Inferior parietal cortex (tissue), 1 donor: ENCODE measurements around the gene STIM1.
"Not testable (repeated sequence)": the region's sequence is repeated elsewhere in the genome, so short reads cannot be mapped to it uniquely, and the experiment has no call there.

Source experiments
- DNase-seq: peaks from one replicate; pipeline ENCODE4 v3.0.0-alpha.2; 2016; ENCODE audit errors: extremely low spot score

Gene STIM1

GRCh38 chr11:4026389-4026788, 170.9 kb downstream of the STIM1 start:
- DNase-seq: no peak

GRCh38 chr11:4027746-4028145, 172.3 kb downstream of the STIM1 start:
- DNase-seq: no peak

GRCh38 chr11:4030197-4030596, 174.7 kb downstream of the STIM1 start:
- no peak for DNase-seq

GRCh38 chr11:4032097-4032496, 176.6 kb downstream of the STIM1 start:
- no peak for DNase-seq

GRCh38 chr11:4035985-4036384, 180.5 kb downstream of the STIM1 start:
- DNase-seq: no peak

- DNase-seq: no peak
These were observed 183.5 kb downstream of the STIM1 start for GRCh38 chr11:4039011-4039410.

- no peak for DNase-seq
These were observed 185.0 kb downstream of the STIM1 start for GRCh38 chr11:4040461-4040860.

GRCh38 chr11:4041731-4042391, 186.4 kb downstream of the STIM1 start:
- DNase-seq: no peak

- DNase-seq: peak; percentile 79
These were observed 189.6 kb downstream of the STIM1 start for GRCh38 chr11:4044976-4045646.

- no peak for DNase-seq
These were observed 192.9 kb downstream of the STIM1 start for GRCh38 chr11:4048340-4048739.

- no peak for DNase-seq
These were observed 193.5 kb downstream of the STIM1 start for GRCh38 chr11:4049006-4049405.

GRCh38 chr11:4050138-4050537, 194.7 kb downstream of the STIM1 start:
- DNase-seq: no peak

GRCh38 chr11:4053200-4053599, 197.7 kb downstream of the STIM1 start:
- DNase-seq: not testable (repeated sequence)

- DNase-seq: no peak
These were observed 199.2 kb downstream of the STIM1 start for GRCh38 chr11:4054643-4055042.

- DNase-seq: no peak
These were observed 204.0 kb downstream of the STIM1 start for GRCh38 chr11:4059424-4059823.

- DNase-seq: no peak
These were observed 204.9 kb downstream of the STIM1 start for GRCh38 chr11:4060182-4060923.

- DNase-seq: no peak
These were observed 206.2 kb downstream of the STIM1 start for GRCh38 chr11:4061700-4062099.

GRCh38 chr11:4063348-4063747, 207.9 kb downstream of the STIM1 start:
- no peak for DNase-seq

GRCh38 chr11:4064278-4064955, 209.0 kb downstream of the STIM1 start:
- DNase-seq: no peak

- no peak for DNase-seq
These were observed 209.6 kb downstream of the STIM1 start for GRCh38 chr11:4065086-4065485.

GRCh38 chr11:4065601-4066377, 210.3 kb downstream of the STIM1 start:
- no peak for DNase-seq

GRCh38 chr11:4066910-4067309, 211.4 kb downstream of the STIM1 start:
- DNase-seq: no peak
